Measurements from ENCODE around the gene MORN4.

Gene MORN4

DNA sequence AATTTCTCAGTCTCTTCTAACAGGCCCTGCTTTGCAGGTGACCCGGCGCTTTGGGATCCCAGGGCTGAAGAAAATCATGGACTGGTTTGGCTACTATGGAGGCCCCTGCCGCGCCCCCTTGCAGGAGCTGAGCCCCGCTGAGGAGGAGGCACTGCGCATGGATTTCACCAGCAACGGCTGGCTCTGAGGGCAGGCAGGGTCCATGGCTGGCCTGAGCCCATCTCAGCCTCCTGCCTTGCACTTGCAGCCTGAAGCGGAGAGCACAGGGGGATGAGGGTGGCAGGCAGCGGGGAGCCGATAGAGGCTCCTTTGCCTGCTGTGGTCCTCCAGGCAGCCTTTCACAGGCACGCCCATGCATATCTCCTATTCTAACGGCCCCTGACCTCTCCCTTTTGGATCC is 21.8 kb downstream of the MORN4 start:
- peaks cover 0 to 7% of the 10 kb centered on the region in 2 experiments; a peak in 2 of 3 replicates for H3K36me3 ChIP-seq (ENCODE audit: control insufficient read depth in 2 of 2, insufficient read depth in 1 of 2, low read length in 2 of 2)
- TF ChIP-seq ZNF416 (tag by site-specific recombination; IDR thresholded peaks at IDR 0.05) = no peak
- TF ChIP-seq GLIS2 (tag by site-specific recombination; IDR thresholded peaks at IDR 0.05) = no peak
- TF ChIP-seq, protein P1, sequence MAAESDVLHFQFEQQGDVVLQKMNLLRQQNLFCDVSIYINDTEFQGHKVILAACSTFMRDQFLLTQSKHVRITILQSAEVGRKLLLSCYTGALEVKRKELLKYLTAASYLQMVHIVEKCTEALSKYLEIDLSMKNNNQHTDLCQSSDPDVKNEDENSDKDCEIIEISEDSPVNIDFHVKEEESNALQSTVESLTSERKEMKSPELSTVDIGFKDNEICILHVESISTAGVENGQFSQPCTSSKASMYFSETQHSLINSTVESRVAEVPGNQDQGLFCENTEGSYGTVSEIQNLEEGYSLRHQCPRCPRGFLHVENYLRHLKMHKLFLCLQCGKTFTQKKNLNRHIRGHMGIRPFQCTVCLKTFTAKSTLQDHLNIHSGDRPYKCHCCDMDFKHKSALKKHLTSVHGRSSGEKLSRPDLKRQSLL (tag by site-specific recombination; IDR thresholded peaks at IDR 0.05) = no peak
- TF ChIP-seq ZNF114 (tag by site-specific recombination; IDR thresholded peaks at IDR 0.05) = no peak
- TF ChIP-seq, protein P2, sequence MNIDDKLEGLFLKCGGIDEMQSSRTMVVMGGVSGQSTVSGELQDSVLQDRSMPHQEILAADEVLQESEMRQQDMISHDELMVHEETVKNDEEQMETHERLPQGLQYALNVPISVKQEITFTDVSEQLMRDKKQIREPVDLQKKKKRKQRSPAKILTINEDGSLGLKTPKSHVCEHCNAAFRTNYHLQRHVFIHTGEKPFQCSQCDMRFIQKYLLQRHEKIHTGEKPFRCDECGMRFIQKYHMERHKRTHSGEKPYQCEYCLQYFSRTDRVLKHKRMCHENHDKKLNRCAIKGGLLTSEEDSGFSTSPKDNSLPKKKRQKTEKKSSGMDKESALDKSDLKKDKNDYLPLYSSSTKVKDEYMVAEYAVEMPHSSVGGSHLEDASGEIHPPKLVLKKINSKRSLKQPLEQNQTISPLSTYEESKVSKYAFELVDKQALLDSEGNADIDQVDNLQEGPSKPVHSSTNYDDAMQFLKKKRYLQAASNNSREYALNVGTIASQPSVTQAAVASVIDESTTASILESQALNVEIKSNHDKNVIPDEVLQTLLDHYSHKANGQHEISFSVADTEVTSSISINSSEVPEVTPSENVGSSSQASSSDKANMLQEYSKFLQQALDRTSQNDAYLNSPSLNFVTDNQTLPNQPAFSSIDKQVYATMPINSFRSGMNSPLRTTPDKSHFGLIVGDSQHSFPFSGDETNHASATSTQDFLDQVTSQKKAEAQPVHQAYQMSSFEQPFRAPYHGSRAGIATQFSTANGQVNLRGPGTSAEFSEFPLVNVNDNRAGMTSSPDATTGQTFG (tag by site-specific recombination; IDR thresholded peaks at IDR 0.05; ENCODE audit: borderline replicate concordance) = no peak
- TF ChIP-seq ZNF394 (tag by site-specific recombination; IDR thresholded peaks at IDR 0.05; ENCODE audit: borderline replicate concordance) = no peak
- TF ChIP-seq ZNF48 (tag by site-specific recombination; IDR thresholded peaks at IDR 0.05) = no peak
- no peak for TF ChIP-seq ZNF433 (tag by site-specific recombination; IDR thresholded peaks at IDR 0.05; ENCODE audit: low read depth)
- no peak for TF ChIP-seq ZNF175 (tag by site-specific recombination; IDR thresholded peaks at IDR 0.05)
- TF ChIP-seq, protein P3, sequence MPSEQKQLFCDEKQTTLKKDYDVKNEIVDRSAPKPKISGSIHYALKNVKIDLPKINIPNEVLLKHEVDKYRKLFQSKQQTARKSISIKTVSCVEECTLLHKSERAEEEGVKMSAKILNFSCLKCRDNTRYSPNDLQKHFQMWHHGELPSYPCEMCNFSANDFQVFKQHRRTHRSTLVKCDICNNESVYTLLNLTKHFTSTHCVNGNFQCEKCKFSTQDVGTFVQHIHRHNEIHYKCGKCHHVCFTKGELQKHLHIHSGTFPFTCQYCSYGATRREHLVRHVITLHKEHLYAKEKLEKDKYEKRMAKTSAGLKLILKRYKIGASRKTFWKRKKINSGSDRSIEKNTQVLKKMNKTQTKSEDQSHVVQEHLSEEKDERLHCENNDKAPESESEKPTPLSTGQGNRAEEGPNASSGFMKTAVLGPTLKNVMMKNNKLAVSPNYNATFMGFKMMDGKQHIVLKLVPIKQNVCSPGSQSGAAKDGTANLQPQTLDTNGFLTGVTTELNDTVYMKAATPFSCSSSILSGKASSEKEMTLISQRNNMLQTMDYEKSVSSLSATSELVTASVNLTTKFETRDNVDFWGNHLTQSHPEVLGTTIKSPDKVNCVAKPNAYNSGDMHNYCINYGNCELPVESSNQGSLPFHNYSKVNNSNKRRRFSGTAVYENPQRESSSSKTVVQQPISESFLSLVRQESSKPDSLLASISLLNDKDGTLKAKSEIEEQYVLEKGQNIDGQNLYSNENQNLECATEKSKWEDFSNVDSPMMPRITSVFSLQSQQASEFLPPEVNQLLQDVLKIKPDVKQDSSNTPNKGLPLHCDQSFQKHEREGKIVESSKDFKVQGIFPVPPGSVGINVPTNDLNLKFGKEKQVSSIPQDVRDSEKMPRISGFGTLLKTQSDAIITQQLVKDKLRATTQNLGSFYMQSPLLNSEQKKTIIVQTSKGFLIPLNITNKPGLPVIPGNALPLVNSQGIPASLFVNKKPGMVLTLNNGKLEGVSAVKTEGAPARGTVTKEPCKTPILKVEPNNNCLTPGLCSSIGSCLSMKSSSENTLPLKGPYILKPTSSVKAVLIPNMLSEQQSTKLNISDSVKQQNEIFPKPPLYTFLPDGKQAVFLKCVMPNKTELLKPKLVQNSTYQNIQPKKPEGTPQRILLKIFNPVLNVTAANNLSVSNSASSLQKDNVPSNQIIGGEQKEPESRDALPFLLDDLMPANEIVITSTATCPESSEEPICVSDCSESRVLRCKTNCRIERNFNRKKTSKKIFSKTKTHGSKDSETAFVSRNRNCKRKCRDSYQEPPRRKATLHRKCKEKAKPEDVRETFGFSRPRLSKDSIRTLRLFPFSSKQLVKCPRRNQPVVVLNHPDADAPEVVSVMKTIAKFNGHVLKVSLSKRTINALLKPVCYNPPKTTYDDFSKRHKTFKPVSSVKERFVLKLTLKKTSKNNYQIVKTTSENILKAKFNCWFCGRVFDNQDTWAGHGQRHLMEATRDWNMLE (tag by site-specific recombination; conservative IDR thresholded peaks at IDR 0.05; ENCODE audit: low read depth) = no peak
- TF ChIP-seq ZNF548 (tag by site-specific recombination; IDR thresholded peaks at IDR 0.05) = no peak
- TF ChIP-seq FEZF1 (tag by site-specific recombination; IDR thresholded peaks at IDR 0.05) = no peak
- no peak for TF ChIP-seq ZNF223 (tag by site-specific recombination; IDR thresholded peaks at IDR 0.05)
- no peak for TF ChIP-seq ZNF350 (tag by site-specific recombination; IDR thresholded peaks at IDR 0.05)
- TF ChIP-seq, protein P4, sequence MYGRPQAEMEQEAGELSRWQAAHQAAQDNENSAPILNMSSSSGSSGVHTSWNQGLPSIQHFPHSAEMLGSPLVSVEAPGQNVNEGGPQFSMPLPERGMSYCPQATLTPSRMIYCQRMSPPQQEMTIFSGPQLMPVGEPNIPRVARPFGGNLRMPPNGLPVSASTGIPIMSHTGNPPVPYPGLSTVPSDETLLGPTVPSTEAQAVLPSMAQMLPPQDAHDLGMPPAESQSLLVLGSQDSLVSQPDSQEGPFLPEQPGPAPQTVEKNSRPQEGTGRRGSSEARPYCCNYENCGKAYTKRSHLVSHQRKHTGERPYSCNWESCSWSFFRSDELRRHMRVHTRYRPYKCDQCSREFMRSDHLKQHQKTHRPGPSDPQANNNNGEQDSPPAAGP (tag by site-specific recombination; IDR thresholded peaks at IDR 0.05) = no peak
- no peak for TF ChIP-seq YY1 (tag by site-specific recombination; IDR thresholded peaks at IDR 0.05)
- no peak for TF ChIP-seq ZNF354C (tag by site-specific recombination; IDR thresholded peaks at IDR 0.05; ENCODE audit: borderline replicate concordance, low read depth)
- TF ChIP-seq ZNF169 (tag by site-specific recombination; IDR thresholded peaks at IDR 0.05) = no peak
- no peak for TF ChIP-seq RBAK (tag by site-specific recombination; IDR thresholded peaks at IDR 0.05)
- no peak for TF ChIP-seq ZNF629 (tag by site-specific recombination; IDR thresholded peaks at IDR 0.05)
- POLR2A ChIA-PET = no interaction called here
- no peaks in the 10 kb centered on the region for H3K4me1 ChIP-seq (ENCODE audit: control insufficient read depth, insufficient read depth, low read length)
- H3K27ac ChIP-seq (ENCODE audit: extremely low read depth, low read depth, low read length) = no peak overlapping the region
- no peaks in the 10 kb centered on the region for H3K9me3 ChIP-seq (ENCODE audit: control insufficient read depth, insufficient read depth, low read depth, low read length)
- no peak overlapping the region for H3K4me3 ChIP-seq (ENCODE audit: low read depth, low read length)
- CTCF ChIA-PET = interaction anchor here (0.6 to 8.1 kb wide), 9 partner anchors 9 to 147 kb away, joined by 3 to 78 read pairs (median 6); partner anchors contain the start of gene ANKRD2
